HG03571 (cell line): ENCODE results near the gene EDEM3.
"Not testable (repeated sequence)": the region's sequence is repeated elsewhere in the genome, so short reads cannot be mapped to it uniquely, and the experiment has no call there.

Experiments used
- ATAC-seq: cut with Tn5 transposase; IDR thresholded peaks from one replicate; pipeline ENCODE4 v1.9.1; 2021; ENCODE audit not compliant: unreplicated experiment

Gene EDEM3

DNA sequence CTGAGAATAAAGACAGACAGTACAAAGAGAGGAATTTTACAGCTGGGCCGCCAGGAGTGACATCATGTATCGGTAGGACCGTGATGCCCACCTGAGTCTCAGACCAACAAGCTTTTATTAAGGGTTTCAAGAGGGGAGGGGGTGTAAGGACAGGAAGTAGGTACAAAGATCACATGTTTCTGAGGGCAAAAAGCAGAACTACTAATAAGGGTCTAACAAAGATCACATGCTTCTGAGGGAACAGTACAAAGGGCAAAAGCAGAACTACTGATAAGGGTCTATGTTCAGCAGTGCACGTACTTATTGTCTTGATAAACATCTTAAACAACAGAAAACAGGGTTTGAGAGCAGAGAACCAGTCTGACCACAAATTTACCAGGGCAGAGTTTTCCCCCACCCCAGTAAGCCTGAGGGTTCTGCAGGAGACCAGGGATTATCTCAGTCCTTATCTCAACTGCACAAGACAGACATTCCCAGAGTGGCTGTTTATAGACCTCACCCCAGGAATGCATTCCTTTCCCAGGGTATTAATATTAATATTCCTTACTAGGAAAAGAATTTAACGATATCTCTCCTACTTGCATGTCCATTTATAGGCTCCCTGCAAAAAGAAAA, 73.9 kb downstream of the EDEM3 start:
- not testable (repeated sequence) for ATAC-seq

DNA sequence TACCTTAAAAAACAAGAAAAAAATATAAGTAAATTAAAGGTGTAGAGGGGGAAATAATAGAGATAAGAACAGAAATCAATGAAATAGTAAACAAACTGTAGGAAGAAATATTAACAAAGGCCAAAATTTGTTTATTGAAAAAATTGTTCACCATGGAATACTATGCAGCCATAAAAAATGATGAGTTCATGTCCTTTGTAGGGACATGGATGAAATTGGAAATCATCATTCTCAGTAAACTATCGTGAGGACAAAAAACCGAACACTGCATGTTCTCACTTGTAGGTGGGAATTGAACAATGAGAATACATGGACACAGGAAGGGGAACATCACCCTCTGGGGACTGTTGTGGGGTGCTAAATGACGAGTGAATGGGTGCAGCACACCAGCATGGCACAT, 75.2 kb downstream of the EDEM3 start:
- ATAC-seq: not testable (repeated sequence)

GRCh38 chr1:184677344-184677743, 77.3 kb downstream of the EDEM3 start:
- no peak for ATAC-seq

DNA sequence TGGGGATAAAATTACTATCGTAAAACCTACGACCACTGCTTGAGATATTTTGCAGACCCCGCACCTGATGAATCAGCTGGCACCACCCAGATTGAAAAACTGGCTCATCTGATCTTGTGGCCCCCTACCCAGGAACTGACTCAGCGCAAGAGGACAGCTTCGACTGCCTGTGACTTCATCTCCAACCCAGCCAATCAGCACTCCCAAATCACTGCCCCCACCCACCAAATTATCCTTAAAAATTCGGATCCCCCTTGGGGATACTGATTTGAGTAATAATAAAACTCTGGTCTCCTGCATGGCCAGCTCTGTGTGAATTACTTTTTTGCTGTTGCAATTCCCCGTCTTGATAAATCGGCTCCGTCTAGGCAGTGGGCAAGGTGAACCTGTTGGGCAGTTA, 81.4 kb downstream of the EDEM3 start:
- no peak for ATAC-seq

DNA sequence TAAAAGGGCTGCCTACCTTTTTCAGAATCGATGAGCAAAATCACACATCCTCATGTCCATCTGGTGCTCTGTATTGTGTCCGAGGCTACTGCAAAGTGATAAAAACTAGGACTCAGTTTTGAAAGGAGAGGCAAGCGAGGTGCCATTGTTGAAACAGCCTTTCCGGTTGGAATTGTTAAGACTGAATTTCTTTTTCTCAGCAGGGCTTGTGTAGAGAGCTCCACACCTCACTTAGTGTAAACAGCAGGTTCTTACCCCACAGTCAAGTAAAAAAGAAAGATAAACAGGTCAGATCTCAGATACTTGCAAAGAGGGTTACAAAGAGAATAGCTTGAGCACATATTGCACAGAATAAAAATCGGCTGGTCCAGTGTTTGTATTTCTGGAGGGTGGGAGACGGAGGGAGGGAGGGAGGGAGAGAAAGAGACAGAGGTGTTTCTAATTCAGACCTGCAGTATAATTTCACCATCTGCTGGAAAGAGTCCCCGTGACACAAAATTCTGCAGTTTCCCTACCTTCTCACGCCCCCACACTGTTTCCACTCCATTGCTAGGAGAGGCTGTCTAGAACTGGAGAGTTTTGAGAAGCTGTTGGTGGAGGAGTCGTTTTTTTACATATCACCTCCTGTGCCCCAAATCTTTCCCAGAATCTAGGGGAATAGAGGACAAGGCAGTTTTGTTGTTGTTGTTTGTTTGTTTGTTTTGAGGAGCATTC, 82.5 kb downstream of the EDEM3 start:
- ATAC-seq: no peak

- no peak for ATAC-seq
Measured at GRCh38 chr1:184669391-184669790, 85.3 kb downstream of the EDEM3 start.

DNA sequence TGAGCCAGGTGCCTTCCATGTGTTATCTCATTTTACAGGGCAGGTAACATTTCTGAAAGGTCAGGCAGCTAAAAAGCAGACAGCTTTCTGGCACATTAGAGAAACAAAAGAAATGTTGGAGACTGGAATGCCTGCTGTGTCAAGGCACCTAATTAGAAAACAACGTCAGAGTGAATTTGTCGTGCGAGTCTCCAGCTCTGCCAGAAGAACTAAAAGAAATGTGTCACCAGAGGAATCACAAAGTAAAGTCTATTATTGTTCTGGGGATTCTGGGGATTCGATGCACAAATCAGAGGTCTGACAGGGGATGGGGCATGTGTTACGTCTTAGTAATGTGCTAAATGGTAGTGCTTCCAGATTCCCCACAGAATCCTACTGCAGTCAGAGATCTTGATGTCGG, 89.3 kb downstream of the EDEM3 start:
- ATAC-seq: no peak

DNA sequence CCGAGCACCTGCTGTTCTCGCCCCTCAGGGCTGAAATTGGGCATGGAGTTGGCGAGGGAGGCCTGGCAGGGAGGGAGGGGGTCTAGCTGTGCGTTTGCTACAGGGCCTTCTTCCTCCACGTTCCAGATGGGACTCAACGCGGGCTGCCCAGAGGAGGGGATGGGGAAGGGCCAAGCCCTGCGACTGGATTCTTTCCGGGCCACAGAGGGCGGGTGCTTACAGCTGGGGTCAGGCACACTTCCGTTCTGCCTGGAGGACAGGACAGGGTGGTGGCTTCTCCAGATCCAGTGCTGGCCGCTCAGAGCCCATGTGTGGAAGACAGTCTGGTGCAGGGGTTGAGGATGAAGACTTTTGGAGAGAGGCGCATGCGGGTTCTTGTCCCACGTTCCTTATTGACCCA, 90.0 kb downstream of the EDEM3 start:
- no peak for ATAC-seq

- peak; percentile 78 for ATAC-seq
Measured at GRCh38 chr1:184664042-184664660, 90.5 kb downstream of the EDEM3 start.

GRCh38 chr1:184661801-184662200, 92.9 kb downstream of the EDEM3 start:
- ATAC-seq: no peak

GRCh38 chr1:184660462-184661191, 94.0 kb downstream of the EDEM3 start:
- ATAC-seq: no peak

DNA sequence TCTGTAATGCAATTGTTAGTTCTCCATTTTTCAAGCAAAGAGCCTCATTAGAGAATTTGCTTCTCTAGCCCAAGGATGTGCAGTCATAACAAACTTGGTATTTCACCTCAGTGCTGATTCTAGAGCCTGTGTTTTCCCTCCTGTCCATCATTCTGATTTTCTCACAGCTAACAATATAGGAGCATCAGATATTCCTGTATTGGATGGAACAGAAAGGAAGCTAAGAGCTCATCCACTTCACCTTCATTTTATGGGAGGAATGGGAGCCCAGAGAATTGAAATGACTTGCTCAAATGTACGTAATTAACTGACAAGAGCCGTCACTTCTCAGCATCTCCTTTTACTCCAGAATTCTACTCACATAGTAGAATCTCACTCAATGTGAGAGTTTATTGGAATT, 96.6 kb downstream of the EDEM3 start:
- ATAC-seq: no peak

DNA sequence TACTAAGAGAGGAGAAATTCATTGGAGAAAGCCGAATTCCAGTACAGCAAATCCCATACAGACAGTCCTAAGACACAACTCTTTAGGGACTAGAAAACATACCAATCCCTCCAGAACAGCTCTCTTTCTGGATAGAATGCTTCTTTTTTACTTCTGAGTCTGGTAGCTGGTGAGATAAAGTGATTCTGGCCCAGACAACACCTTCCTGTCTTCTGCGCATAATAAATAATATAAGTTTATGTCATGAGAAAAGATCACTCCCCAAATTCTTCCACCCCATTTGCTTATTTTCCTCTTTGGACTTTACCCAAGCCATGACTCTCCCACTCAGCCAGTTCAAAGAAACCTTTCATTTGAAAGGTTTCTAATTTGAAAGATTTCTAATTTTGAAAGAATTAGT, 98.4 kb downstream of the EDEM3 start:
- no peak for ATAC-seq

GRCh38 chr1:184655185-184655584, 99.5 kb downstream of the EDEM3 start:
- no peak for ATAC-seq

GRCh38 chr1:184650177-184650866, 104.3 kb downstream of the EDEM3 start:
- no peak for ATAC-seq

DNA sequence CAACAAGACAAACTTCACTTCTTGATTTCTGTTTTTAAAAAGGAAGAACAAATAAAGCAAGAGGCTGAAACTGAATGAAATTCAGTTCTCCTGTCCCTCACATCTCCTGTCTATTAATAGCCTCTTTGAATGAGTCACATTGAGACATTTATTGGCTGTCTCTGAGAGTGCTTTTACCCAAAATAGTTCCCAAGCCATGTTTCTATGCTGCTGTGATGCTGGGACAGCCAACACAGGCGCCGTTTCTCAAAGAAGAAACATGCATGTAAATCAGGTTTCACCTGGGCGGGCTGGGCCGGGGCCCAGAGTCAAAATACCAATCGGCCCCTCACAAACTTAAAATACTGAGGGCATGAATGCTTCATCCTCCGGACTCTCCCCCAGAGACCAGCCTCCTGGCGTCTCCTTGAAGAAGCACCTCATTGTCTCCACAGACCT, 105.2 kb downstream of the EDEM3 start:
- ATAC-seq: peak; percentile 85

DNA sequence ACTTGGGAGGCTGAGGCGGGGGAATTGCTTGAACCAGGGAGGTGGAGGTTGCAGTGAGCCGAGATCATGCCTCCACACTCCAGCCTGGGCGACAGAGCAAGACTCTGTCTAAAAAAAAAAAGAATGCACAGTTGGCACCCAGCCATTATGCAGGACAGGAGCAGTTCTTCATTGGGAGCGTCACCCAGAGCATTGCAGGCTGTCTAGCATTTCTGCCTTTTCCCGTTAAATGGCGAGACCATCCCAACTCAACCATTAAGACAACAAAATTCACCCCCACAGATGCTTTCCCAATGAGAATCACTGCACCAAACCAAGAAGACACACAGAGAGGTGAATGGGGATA, 105.8 kb downstream of the EDEM3 start:
- no peak for ATAC-seq

DNA sequence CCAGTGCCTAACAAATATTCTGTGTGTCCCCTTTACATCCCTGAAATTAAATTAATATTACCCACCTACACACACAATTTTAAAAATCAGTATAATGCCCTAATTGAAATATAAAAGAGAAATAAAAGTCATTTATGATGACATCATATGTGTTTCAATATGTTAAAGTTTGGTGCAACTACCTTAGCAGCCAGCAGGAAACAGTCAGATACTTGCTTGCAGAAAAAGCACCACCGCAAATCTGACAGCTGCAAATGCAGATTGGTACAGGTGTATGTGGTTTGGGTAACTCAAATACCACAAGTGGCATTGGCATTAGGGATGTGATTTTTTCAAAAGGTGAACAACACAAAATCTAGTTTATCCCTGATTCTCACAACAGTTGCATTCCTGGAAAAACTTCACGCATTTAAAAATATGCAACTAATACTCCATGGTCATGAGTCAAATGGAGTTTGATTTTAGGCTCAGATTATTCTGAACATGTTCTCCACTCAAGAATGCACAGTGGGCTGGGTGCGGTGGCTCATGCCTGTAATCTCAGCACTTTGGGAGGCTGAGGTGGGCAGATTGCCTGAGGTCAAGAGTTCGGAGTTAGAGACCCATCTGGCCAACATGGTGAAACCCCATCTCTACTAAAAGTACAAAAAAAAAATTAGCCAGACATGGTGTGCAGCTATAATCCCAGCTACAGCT, 106.3 kb downstream of the EDEM3 start:
- ATAC-seq: no peak

DNA sequence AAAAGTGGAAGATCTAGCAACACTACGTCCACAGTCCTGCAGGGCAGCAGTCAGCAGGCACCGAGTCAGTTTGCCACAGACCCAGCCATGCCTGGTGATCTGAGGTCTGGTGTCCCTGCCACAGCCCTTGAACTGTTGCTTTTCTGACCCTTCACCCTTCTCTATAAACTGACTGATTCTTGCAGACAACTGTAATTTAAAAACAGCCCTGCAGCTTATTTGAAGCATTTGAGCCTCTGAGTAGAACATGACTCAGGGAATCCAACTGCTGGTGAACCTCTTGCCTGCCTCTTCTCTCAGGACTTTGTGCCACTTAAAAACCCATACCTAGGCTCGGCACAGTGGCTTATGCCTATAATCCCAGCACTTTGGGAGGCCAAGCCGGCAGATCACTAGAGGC, 107.2 kb downstream of the EDEM3 start:
- ATAC-seq: no peak

DNA sequence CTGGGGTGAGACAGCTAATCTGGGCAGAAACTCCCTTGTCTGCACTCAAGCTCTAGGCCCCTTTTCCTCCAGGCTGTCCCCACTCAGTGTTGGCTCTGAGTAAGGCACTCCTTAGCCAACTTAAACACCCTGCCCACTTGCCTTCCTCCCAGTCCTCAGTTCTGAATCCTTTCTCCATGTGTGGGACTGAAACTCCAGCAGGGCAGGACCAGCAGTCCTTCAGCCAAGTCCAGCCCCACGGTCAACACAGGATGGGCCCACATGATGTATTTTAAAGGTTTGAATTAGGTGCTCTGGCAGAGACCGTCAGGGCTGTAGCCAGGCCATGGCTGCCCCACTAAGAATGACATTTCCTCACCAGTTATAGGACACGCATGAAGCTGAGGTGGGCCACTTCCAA, 107.8 kb downstream of the EDEM3 start:
- no peak for ATAC-seq
